NCI-H2227 (cell line): ENCODE results near the gene GTF2I.
"Not testable (repeated sequence)": the region's sequence is repeated elsewhere in the genome, so short reads cannot be mapped to it uniquely, and the experiment has no call there.

Experiments
- DNase-seq: peaks from one replicate; lab custom pipeline; 2025; ENCODE audit not compliant: unreplicated experiment; lab: John Stamatoyannopoulos, UW

Gene GTF2I

DNA sequence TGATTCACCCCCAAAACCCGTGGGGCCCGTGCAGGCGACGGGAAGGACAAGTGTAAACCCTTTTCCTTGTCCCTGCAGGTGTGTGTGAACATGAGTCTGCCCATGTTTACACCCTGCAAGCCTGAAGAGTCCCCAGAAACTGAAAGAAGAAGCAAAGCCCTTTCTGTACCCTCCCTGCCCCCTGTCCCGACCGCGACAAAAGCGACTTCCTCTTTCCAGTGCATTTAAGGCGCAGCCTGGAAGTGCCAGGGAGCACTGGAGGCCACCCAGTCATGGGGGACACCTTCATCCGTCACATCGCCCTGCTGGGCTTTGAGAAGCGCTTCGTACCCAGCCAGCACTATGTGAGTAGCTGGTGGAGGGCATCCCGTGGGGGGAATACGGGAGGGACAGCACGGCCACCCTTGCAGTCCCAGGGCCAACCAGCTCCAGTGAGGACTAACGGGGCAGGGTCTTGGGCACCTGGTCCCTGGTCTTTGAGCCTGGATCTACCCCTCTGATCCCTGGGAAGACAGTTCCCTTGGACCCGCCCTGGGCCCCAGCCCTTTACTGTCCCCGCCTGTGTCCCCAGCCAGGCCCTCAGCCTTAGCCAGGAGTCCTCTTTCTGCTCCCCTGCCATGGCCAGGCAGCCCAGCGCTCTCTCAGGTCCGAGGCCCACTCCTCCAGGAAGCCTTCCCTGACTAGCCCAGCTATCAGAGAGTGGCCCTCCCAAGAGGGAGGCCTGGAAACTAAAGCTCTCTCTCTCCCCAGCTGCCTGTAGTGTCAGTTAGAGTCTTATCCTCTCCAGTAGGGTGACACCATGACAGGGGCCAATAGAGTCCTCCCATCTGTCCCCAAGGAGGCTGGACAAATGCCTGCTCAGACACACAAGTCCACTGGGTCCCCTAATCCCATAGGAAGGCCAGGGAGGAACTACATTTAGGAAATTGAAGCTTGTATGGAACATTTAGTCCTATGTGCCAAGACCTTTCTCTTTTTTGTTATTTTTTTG, 116.5 kb downstream of the GTF2I start, which contains the start of gene NCF1:
NCF1 (plus strand) TSS at position 252 of the 991 bp plus-strand sequence; CDS start at position 273, 21 bp downstream.
- DNase-seq = not testable (repeated sequence)

- DNase-seq = not testable (repeated sequence)
These were observed 117.6 kb downstream of the GTF2I start for GRCh38 chr7:74775111-74775510.

DNA sequence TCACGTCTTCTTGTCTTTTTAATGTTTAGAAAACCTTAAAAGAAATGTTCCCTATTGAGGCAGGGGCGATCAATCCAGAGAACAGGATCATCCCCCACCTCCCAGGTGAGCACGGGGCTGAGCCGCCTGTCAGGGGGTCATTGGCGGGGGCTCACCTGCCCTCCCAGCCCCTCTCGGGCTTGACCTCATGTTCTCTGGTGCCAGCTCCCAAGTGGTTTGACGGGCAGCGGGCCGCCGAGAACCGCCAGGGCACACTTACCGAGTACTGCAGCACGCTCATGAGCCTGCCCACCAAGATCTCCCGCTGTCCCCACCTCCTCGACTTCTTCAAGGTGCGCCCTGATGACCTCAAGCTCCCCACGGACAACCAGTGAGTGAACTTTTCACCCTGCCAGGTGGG, 121.5 kb downstream of the GTF2I start:
- DNase-seq = not testable (repeated sequence)

GRCh38 chr7:74781746-74782145, 124.2 kb downstream of the GTF2I start:
- DNase-seq = not testable (repeated sequence)

GRCh38 chr7:74783595-74783994, 126.1 kb downstream of the GTF2I start:
- not testable (repeated sequence) for DNase-seq

- DNase-seq = peak; percentile 93
These were observed 131.0 kb downstream of the GTF2I start for GRCh38 chr7:74788369-74789150.

- DNase-seq = not testable (repeated sequence)
These were observed 131.8 kb downstream of the GTF2I start for GRCh38 chr7:74789200-74789736.

GRCh38 chr7:74797848-74798622, 140.5 kb downstream of the GTF2I start:
- not testable (repeated sequence) for DNase-seq

DNA sequence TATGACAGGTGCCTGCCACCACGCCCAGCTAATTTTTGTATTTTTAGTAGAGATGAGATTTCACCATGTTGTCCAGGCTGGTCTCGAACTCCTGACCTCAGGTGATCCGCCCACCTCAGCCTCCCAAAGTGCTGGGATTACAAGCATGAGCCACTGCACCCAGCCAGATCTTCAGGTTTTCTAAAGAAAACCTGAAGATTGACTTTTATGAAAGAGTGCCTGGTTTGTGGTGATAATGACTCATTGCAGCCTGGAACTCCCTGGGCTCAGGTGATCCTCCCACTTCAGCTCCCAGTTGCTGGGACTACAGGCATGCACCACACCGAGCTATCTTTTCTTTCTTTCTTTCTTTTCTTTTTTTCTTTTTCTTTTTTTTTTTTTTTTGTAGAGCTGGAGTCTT, 141.1 kb downstream of the GTF2I start:
- not testable (repeated sequence) for DNase-seq
